Stimulated activated naive CD8-positive, alpha-beta T cell treated with anti-CD3 and anti-CD28 coated beads, Interleukin-15, amount 100 ng/mL, for 72 hours (primary cell): ENCODE results near the gene AOPEP.
A peak's percentile ranks its signal among the peaks of the same experiment; 100 is the strongest.

Experiments used
- ATAC-seq: fragments of 150-1000 bp; cut with Tn5 transposase; 2 replicates; pipeline ENCODE4 v1.10.0; 2021; ENCODE audit warnings: mild to moderate bottlenecking, moderate library complexity
- DNase-seq, 2 donors: peaks; one replicate each; pipeline ENCODE4 v3.0.0; 2021 to 2022
- H3K27ac Mint-ChIP-seq, 2 donors: one replicate each; pipeline ENCODE4 v1.8.0; 2022; ENCODE audit warnings: mild to moderate bottlenecking in 2 of 2, mixed read lengths in 2 of 2, moderate library complexity in 2 of 2
- H3K27me3 Mint-ChIP-seq: one replicate; pipeline ENCODE4 v1.8.0; 2022; ENCODE audit warnings: mixed read lengths
- H3K4me1 Mint-ChIP-seq: one replicate; pipeline ENCODE4 v1.8.0; 2022; ENCODE audit warnings: mild to moderate bottlenecking, mixed read lengths
- H3K4me3 Mint-ChIP-seq, 2 donors: one replicate each; pipeline ENCODE4 v1.8.0; 2022; ENCODE audit warnings: mild to moderate bottlenecking in 2 of 2, mixed read lengths in 2 of 2, moderate library complexity in 1 of 2
- H3K9me3 Mint-ChIP-seq, 2 donors: one replicate each; pipeline ENCODE4 v1.8.0; 2022; ENCODE audit warnings: mixed read lengths in 2 of 2

The AOPEP gene

DNA sequence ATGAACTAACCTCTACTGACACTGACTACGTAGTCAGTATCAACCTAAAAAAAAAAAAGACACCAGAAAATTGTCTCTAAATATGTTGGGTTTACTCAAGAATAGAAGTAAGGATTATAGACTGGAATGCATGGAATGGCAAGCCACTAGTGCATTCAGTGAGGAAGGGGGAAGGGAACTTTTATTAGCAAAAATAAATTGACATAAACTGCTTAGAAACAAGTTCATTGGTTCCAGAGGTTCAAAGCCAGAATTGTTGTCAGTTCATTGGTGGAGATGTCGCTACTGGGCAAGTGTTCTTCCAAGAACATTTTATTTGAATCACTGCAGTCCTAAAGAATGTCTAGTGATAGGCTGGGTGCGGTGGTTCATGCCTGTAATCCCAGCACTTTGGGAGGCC, 26.1 kb upstream of the AOPEP start:
- no peak for ATAC-seq
- H3K27me3 Mint-ChIP-seq: peaks cover 40% of the 10 kb centered on the region
- H3K4me3 Mint-ChIP-seq: no peak overlapping the region
- H3K4me1 Mint-ChIP-seq: no peaks in the 10 kb centered on the region
- H3K9me3 Mint-ChIP-seq: no peaks in the 10 kb centered on the region
- no peak overlapping the region for H3K27ac Mint-ChIP-seq
- no peak for DNase-seq

DNA sequence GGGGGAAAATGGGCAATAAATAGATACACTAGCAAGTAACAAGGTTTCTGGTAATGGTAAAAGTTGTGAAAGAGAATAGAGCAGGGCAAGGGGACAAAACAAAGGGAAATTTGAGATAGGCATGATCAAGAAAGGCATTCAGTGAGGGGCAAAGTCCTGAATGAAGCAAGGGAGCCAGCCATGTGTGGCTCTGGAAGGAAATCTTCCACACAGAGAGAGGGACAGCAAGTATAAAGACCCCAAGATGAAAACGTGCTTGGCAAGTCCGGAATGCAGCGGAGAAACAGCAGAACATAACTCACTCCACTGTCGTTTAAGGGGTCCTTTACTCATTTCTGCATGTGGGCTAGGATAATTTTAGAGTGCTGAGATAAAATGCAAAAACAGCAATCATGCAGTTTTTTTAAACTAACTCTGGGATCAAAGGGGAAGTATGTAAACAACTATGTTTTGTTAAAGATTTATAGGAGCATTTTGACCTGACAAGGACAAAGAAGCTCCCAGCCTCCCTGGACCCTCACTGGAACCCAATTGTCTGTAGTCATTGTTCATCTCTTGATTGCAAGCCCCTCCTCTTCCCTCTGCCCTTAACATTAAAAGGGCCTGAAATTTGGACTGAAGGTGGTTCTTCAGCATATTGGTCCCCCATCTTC, 22.9 kb upstream of the AOPEP start:
- H3K4me3 Mint-ChIP-seq: no peak overlapping the region
- no peak for DNase-seq
- H3K27ac Mint-ChIP-seq: no peak overlapping the region
- peaks cover 28% of the 10 kb centered on the region for H3K27me3 Mint-ChIP-seq
- no peak for ATAC-seq
- H3K4me1 Mint-ChIP-seq: no peaks in the 10 kb centered on the region
- H3K9me3 Mint-ChIP-seq: no peaks in the 10 kb centered on the region

DNA sequence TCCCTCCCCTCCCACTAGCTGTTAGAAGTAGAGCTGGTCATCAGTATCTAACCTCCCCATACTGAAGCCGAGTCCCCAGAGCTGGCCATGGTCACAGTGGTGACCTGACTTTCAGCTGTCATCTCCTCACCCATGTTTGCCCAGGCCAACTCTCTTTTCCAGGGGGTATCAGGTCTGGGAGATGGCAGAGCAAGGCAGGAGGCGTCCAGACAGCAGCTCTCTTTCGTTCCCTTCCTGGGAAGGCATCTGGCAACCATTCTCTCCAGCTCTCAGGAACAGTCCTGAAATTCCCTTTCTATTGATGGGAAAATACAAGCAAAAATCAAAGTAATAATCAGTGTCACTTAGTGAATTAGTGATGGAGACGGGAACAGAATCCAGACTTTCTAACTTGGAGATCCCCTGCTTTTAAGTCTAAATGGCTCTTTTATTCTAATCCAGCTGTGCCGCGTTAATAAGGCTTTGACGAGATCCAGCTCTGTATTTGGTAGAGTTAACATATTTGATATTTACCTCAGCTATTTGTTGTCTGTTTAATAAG, 21.3 kb upstream of the AOPEP start:
- ATAC-seq (no peak), DNase-seq (no peak)
- Mint-ChIP-seq H3K4me1 (no peaks in the 10 kb centered on the region), H3K27ac (no peak overlapping the region), H3K9me3 (no peaks in the 10 kb centered on the region), H3K27me3 (peaks cover 16% of the 10 kb centered on the region), H3K4me3 (no peak overlapping the region)

DNA sequence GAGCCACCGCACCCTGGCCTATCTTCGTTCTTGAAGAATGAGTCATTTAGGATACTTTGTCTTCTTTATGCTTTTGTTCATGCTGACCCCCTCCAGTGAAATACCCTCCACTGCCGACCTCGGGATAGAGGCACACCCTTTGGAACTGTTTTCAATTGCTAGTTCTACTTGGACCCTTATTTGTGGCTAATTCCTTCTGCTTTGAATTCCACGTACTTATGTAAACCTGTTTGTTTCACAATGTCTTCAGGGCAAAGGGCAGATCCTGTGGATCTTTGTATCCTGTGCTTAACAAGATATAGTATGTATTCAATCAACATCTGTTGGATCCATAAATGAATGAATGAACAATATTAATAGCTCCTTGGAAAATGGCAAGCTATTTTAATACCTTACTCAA, 19.6 kb upstream of the AOPEP start:
- H3K27ac Mint-ChIP-seq: no peak overlapping the region

DNA sequence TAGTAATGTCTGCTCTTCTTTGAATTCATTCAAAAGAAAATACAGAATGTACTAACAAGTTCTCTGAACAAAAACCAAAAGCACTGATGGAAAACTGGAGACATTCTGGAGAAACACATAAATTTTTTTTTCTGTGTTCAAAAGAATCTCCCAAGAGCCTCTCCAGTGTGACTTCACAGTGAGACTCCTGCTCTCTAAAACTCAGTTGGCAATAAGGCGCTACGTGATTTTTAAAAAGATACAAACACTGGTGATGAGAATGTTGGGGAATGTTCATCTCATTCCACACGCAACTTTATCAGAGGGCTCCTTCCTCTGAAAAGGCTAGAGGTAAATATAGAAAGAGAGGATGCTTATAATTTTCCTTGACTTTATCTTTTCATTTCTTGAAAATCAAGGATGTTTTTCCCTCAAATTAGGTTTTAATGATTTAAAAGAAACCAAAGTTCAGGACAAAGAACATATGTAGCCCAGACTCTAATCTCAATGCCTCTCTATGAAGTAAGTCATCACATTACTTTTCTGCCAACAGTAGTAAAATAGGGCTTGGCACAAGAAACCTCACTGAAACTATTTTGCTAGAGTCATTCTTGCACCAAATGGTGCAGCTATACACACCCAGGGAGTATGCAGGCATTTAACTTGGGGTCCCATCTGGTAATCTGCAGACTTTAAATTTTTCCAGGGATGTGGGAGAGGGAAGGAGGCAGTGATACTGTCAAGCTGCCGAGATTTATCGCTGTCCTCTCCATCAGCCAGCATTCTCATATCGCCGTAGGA, 12.9 kb upstream of the AOPEP start:
- H3K4me1 Mint-ChIP-seq: no peaks in the 10 kb centered on the region
- no peak overlapping the region for H3K4me3 Mint-ChIP-seq
- DNase-seq (no peak), ATAC-seq (no peak)
- peaks cover 0 to 9% of the 10 kb centered on the region in 2 donors for H3K9me3 Mint-ChIP-seq
- H3K27ac Mint-ChIP-seq: no peak overlapping the region
- H3K27me3 Mint-ChIP-seq: peaks cover 52% of the 10 kb centered on the region

More for the DNA sequence above, 19.6 kb upstream of the AOPEP start:
- no peak overlapping the region for H3K4me3 Mint-ChIP-seq
- no peaks in the 10 kb centered on the region for H3K9me3 Mint-ChIP-seq
- no peak for DNase-seq
- no peaks in the 10 kb centered on the region for H3K4me1 Mint-ChIP-seq
- H3K27me3 Mint-ChIP-seq: peaks cover 19% of the 10 kb centered on the region
- ATAC-seq: no peak

DNA sequence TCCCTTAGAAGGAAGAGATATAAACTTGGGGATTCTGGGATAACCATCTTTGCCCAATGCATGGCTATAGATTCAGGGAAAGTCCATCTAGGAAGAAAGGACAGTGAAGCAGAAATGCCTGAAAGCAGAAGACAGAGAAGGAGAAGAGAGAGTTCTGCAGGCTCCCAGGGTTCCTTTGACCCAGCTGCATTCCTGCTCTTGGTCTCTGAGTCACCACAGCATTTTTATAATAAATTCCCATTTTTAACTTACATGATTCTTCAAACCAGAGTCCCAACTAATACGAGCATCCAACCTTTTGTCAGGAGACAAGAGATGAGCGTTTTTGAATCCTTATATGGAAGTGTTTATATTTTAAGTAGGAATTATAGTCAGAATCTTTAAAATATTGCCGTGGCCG, 12.0 kb upstream of the AOPEP start:
- peaks cover 52% of the 10 kb centered on the region for H3K27me3 Mint-ChIP-seq
- no peak overlapping the region for H3K27ac Mint-ChIP-seq
- peaks cover 0 to 9% of the 10 kb centered on the region in 2 donors for H3K9me3 Mint-ChIP-seq
- no peak overlapping the region for H3K4me3 Mint-ChIP-seq
- DNase-seq (no peak), ATAC-seq (no peak)
- H3K4me1 Mint-ChIP-seq: no peaks in the 10 kb centered on the region

DNA sequence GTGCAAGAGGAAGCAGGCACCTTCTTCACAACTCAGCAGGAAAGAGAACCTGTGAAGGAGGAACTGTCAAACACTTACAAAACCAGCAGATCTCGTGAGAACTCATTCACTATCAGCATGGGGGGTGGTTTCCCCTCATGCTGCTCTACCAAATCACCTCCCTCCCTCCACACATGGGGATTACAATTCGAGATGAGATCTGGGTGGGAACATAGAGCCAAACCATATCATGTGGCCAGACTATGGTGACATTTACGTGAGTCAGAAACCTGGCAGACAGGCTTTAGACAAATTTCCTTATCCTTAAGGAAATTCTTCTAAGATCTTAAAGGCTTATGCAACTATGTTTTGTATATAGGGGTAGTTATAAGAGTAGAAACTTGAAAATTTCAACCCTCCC, 8.7 kb upstream of the AOPEP start:
- Mint-ChIP-seq H3K4me1 (no peaks in the 10 kb centered on the region), H3K9me3 (peaks cover 0 to 9% of the 10 kb centered on the region in 2 donors), H3K27me3 (peaks cover 36% of the 10 kb centered on the region), H3K27ac (no peak overlapping the region), H3K4me3 (no peak overlapping the region)
- ATAC-seq (no peak), DNase-seq (no peak)

DNA sequence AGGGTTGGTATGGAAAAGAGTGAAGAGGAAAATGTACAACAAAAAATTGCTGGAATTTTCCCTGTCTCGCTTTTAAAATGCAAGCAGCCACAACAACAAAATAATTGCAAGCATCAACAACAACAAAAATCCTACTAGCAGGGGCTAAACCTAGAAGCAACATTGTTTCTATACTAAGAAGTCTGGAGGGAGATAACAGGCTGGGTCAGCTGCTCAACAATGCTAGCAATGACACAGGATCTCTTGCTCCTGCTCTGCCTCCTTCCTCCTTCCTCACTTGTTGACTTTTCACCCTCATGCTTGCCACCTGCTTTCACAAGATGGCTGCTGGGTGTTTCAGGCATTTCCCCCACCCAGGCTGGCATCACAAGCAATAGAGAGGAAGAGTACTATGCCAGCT, 7.6 kb upstream of the AOPEP start:
- H3K9me3 Mint-ChIP-seq: peaks cover 0 to 9% of the 10 kb centered on the region in 2 donors
- ATAC-seq (no peak), DNase-seq (no peak)
- H3K4me1 Mint-ChIP-seq: no peaks in the 10 kb centered on the region
- H3K27ac Mint-ChIP-seq: no peak overlapping the region
- H3K4me3 Mint-ChIP-seq: no peak overlapping the region
- peaks cover 33% of the 10 kb centered on the region for H3K27me3 Mint-ChIP-seq

DNA sequence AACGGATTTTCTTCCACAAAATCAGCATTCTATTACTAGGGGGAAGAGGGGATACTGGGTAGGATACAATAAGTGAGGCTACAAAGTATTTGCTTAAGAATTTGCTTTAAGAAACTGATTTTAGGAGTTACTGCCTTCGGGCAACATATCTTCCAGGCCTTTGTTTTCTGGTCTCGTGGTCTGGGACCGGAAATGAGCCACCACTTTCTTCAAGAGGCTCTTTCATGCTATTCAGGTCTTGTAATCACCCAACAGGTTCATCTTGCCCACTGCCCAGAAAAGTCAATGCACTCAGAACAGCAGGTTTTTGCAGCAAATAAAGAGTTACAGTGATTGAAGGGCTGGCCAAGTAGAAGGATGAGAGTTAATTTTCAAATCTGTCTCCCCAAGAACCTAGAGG, 6.6 kb upstream of the AOPEP start:
- ATAC-seq (no peak), DNase-seq (no peak)
- peaks cover 26% of the 10 kb centered on the region for H3K27me3 Mint-ChIP-seq

DNA sequence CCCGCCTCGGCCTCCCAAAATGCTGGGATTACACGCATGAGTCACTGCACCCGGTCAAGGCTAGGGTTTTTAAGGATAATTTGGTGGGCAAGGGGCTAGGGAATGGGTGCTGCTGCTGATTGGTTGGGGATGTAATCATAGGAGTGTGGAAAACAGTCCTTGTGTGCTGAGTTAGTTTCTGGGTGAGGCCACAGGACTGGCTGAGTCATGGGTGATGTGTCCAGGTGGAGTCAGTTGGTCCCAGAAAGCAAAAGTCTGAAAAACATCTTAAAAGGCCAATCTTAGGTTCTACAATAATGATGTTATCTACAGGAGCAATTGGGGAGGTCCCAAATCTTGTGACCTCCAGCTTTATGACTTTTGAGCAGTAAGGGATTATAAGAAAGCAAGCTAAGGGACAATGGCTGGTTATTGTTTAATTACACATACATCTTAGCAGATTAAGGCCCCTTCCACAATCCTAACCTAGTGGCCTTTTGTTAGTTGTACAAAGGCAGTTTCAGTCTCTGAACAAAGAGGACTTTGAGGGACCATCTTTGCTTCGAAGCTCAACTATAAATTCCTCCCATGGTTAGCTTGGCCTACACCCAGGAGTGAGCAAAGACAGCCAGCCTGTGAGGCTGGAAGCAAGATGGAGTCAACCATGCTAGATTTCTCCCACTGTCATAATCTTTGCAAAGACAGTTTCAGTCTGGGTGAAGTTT, 5.5 kb upstream of the AOPEP start:
- Mint-ChIP-seq H3K9me3 (peaks cover 0 to 9% of the 10 kb centered on the region in 2 donors), H3K27me3 (peaks cover 26% of the 10 kb centered on the region), H3K27ac (no peak overlapping the region), H3K4me1 (no peaks in the 10 kb centered on the region), H3K4me3 (no peak overlapping the region)
- DNase-seq (no peak), ATAC-seq (no peak)

More for the DNA sequence above, 6.6 kb upstream of the AOPEP start:
- Mint-ChIP-seq H3K4me3 (no peak overlapping the region), H3K4me1 (no peaks in the 10 kb centered on the region), H3K9me3 (peaks cover 0 to 9% of the 10 kb centered on the region in 2 donors), H3K27ac (peak overlapping the region in 1 of 2 donors; percentile 78)

DNA sequence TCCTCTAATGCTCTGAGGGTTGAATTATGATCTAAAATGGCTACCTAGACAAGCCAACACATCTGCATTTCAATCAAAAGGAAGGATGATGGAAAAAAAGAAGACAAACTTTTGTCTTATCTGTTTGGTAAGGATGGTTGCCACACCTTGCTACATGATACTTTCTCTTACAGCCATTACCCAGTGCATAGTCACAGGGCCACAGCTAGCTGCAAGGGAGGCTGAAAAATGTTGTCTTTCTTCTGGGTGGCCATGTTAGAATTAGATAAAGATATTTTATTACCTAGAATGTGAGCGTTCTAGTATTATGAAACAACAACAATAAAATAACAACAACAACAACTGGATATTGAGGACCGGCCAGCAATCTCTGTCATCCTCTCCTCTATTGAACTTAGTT, 4.7 kb upstream of the AOPEP start:
- H3K4me1 Mint-ChIP-seq: no peaks in the 10 kb centered on the region
- DNase-seq (no peak), ATAC-seq (no peak)
- no peak overlapping the region for H3K4me3 Mint-ChIP-seq
- H3K27ac Mint-ChIP-seq: no peak overlapping the region
- peaks cover 19% of the 10 kb centered on the region for H3K27me3 Mint-ChIP-seq
- peaks cover 0 to 9% of the 10 kb centered on the region in 2 donors for H3K9me3 Mint-ChIP-seq

DNA sequence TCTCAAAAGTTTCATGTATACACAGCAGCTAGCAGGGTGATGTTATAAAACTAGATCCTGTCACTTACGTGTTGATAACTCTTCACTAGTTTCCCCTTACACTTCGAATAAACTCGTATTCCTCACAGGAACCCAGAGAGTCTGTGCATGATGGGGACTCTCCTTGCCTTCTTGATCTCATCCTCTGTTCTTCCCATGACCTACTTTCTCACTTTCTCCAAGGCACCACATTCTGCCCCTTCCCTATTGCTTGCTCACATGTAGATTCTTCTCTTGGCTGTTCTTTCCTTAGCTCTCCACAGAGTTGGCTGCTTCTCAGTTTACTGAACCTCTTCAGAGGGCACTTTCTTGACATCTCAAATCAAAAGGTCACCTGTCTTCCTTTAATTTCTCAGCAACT, 1.2 kb upstream of the AOPEP start:
- peak overlapping the region in 1 of 2 donors; percentile 16 for H3K4me3 Mint-ChIP-seq
- peaks cover 6% of the 10 kb centered on the region for H3K27me3 Mint-ChIP-seq
- DNase-seq (no peak), ATAC-seq (no peak)
- no peak overlapping the region for H3K27ac Mint-ChIP-seq
- H3K9me3 Mint-ChIP-seq: no peaks in the 10 kb centered on the region
- peaks cover 9% of the 10 kb centered on the region for H3K4me1 Mint-ChIP-seq

DNA sequence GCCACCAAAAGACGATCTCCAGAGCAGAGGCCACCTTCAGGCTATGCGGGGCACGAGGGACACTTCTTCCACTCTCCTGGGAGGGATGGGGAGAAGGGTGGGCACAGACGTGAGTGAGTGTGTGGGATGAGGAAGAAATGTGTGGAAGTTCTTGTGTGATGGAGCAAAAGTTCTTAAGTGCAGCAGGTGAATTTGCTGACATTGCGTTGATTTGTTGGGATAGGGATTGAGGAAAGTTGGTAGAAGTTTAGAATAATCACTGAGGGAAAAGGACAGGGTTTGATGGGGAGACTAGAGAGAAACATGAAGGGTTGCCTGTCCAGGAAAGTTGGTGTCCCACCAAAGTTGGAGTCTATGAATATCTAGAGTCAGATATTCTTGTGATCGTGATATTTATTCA, 2.2 kb downstream of the AOPEP start:
- DNase-seq (no peak), ATAC-seq (no peak)
- peaks cover 9% of the 10 kb centered on the region for H3K4me1 Mint-ChIP-seq
- no peaks in the 10 kb centered on the region for H3K27me3 Mint-ChIP-seq
- H3K9me3 Mint-ChIP-seq: no peaks in the 10 kb centered on the region
- no peak overlapping the region for H3K27ac Mint-ChIP-seq
- no peak overlapping the region for H3K4me3 Mint-ChIP-seq

DNA sequence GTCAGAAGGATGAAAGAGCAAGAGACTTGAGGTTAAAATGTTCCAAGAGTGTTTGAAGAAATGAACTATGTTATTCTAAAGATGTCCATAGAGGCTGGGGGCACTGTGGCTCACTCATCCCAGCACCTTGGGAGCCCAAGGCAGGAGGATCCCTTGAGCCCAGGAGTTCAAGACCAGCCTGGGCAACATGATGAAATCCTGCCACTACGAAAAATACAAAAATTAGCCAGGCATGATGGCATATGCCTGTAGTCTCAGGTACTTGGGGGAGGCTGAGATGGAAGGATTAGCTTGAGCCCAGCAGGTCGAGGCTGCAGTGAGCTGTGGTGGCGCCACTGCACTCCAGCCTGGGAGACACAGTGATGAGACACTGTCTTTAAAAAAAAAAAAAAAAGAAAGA, 2.7 kb downstream of the AOPEP start:
- DNase-seq (no peak), ATAC-seq (no peak)
- Mint-ChIP-seq H3K9me3 (no peaks in the 10 kb centered on the region), H3K27me3 (no peaks in the 10 kb centered on the region), H3K27ac (no peak overlapping the region), H3K4me1 (peaks cover 9% of the 10 kb centered on the region), H3K4me3 (no peak overlapping the region)

DNA sequence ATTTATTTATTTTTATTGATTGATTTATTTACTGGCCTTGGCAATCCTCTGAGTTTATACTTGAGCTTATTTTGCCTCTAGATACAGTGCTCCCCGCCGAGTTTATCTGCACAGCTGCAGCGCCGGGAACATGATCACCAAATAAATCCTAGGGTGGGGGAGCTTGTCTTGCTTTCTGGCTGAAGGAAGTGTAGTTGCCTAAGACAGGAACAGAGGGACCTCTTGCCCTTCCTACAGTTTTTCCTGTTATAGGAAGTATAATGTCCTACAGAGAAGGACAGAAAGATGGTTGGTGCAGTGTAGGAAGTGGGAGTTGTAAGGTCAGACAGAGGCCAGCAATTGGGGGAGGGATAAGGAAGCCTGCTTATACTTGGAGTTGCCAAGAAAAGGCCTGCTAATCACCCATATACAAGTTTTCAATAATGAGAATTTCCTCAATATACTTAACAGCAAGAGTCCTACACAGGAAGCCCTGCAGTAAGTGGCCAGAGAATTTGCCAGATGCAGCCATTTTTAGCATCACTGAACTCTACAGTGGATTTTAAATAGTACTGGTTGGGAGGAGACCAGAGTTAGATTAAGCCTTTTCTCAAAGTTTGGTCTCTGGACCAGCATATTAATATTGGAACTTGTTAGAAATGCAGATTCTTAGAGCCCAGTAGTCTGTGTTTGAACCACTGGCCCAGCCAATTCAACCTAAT, 7.7 kb downstream of the AOPEP start:
- Mint-ChIP-seq H3K4me3 (no peak overlapping the region), H3K27ac (no peak overlapping the region), H3K9me3 (no peaks in the 10 kb centered on the region), H3K27me3 (no peaks in the 10 kb centered on the region), H3K4me1 (no peaks in the 10 kb centered on the region)
- ATAC-seq: no peak
- no peak for DNase-seq
